Stimulated activated CD4-positive, alpha-beta T cell treated with anti-CD3 and anti-CD28 coated beads, Interleukin-1b, Interleukin-23, amount 100 ng/mL, for 24 hours (primary cell): Measurements from ENCODE around the gene OPCML.

Experiments
- DNase-seq, 4 experiments: peaks; one replicate each; pipeline ENCODE4 v3.0.0-alpha.2; 2020; ENCODE audit warnings: low read depth in 4 of 4, low spot score in 1 of 4

Gene OPCML

DNA sequence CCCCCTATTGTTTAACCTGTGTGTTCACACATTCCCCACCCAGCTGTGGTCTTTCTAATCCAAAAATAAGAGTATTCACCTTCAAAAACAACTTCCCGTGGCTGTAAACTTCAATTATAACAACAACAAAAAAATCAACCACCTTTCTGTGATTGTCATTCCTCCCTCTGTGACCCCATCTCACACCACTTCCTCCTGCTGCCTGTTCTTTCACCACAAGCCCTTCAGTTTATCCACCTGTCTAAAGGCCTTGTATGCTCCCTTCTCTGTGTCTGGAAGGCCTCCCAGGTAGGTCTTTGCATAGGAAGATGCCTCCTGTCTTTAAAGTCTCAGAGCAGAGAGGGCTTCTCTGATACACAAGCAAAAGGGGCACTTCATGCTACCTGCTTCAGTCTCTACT, 707.7 kb downstream of the OPCML start:
- no peak for DNase-seq

DNA sequence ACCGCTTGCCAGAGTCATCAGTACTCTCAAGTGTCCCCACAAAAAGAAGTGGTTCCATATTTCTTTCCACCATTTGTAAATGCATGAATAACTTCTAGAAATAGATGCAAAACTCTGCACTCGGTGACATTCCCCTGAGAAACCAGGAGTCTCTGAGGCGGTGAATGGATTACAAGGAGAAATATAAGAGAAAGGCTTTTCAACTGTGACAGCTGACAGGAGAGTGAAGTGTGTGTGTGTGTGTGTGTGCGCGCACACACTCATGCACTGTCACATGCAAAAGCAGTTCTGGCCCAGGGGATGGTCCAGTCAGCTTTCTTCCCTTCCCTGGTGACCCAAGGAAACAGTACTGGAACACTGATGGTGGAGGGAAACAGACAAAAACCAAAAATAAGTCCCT, 710.0 kb downstream of the OPCML start:
- DNase-seq = no peak

DNA sequence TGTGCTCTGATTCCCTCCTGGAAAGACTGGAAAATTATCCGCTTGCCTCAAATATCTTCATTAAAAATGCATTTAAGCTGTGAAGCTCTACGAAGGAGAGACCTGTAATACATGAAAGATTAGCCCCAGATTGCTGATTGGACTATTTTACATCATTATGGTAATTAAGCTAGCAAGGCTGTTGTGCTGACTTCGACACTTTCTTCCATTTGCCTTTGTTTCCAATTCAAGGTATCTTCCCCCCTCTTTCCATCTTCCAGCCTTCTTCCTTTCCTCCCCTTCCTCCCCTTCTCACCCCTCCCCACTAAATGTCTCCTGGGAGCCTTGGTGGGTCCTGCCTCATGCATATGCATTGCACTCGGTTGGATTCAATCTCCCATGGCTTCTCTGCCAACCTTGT, 710.8 kb downstream of the OPCML start:
- no peak for DNase-seq

DNA sequence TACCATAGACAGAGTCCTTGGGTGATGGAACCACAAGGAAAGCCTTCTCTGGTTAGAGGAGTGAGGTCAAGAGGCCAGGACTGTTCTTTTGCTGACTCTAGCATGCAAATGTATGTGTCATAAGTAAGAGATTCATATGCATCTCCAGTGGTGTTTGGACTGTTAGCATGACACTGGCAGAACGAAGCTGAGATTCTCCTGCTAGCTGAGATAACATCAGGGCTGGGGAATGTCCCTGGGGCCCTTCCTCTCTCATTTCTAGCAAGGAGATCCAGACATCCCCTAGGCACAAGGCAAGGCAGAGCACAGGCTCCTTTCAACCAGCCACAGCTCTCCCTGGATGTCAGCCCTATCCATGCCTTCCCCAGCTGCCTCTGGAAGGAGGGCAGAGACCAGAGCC, 711.3 kb downstream of the OPCML start:
- DNase-seq = no peak

DNA sequence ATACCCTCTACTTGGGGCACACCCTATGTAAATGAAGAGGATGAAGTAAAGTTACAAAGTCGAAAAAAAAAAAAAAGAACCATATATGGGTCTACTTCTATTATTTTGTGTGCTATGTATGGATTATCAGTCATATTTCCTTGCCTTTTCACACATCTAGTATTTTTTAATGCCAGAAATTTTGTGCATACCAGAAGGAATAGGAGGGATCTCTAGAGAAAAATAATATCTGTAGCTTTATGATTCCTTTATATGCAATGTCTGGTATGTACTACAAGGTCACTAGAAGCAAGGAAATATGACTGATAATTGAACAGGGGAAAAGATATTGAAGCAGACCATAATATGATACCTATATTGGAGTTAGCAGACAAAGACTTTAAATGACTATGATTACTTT, 713.4 kb downstream of the OPCML start:
- no peak for DNase-seq

DNA sequence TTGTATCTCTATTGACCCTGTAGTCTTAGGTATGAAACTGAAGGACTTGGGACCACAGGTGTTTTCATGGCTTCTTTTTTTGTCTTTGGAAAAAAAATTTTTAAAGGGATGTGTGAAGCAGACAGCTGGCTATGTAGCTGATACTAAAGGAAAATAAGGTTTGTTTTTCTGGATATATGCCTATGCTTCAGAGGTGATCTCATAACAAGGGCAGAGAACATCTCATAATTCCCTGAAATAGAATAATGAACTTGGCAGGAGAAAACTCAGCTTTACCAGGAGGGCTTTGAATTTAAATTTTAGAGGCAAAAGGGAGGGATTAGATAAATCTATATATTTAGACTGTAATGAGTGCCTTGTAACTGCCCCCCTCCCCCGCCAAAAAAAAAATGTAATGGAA, 714.9 kb downstream of the OPCML start:
- no peak for DNase-seq

DNA sequence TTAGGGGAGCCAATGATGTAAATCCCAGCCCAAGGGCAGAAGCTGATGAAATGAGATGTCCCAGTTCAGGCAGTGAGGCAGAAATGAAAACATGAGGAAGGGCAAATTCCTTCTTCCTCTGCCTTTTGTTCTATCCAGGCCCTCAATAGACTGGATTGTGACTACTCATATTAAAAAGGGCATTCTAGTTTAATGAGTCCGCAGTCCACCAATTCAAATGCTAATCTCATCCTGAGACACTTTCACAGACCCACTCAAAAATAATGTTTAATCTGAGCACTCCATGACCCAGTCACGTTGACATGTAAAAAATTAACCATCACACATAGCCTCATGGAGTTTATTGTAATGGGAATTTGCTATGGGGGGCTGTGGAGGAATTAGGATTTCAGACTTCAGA, 717.9 kb downstream of the OPCML start:
- DNase-seq = no peak

DNA sequence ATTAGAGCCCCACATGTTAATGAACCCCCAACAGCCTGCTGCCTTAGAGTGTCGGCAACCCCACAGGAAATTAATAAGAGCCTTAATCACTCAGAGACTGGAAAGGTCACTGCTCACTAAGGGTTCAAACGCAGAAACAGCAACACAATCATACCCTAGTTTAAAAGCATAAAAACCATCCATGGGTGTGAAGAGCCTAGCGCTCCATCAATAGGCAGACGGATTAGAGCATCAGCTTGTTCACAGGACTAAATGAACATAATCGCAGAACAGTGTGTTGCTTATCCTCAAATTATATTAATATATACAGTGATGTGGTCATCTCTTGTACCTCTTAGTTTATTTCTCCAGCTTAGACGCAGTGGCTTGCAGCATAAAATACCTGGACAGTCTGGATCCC, 720.7 kb downstream of the OPCML start:
- no peak for DNase-seq

DNA sequence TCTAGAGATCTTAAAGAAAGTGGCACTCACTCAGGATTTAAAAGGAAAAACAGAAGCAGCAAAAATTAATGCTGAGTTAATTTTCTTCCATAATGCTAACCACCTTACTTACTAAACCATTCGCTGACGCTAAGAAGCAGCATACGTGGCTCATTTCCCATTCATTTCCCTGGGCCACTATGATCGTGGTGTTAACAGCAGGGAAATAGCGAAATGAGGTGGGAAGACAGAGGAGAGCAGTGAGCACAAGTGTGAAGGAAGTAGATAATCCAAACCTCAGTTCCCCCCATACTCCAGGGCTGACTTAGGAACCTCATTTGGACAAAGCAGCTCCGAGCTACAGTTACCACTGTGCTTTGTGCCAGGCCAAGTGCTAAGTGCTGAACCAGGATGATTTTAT, 723.2 kb downstream of the OPCML start:
- DNase-seq = no peak

DNA sequence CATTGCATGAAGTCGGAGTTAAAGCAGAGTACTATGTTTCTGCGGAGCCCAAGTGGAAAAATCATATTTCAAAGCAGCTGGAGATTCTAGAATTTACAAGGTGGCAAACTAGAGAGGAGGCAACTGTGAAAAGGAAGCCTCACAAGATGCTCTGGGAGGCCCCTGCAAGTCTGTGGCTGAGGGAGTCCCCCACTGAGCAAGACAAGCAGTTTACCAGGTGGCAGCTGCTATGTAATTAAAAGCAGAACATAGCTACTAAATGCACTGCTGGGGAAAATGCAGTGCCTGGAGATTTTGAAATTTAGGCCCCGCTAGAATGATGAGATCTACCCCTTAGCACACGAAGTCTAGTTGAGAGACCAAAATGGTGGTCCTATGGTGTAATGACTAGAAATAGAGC, 728.0 kb downstream of the OPCML start:
- no peak for DNase-seq

DNA sequence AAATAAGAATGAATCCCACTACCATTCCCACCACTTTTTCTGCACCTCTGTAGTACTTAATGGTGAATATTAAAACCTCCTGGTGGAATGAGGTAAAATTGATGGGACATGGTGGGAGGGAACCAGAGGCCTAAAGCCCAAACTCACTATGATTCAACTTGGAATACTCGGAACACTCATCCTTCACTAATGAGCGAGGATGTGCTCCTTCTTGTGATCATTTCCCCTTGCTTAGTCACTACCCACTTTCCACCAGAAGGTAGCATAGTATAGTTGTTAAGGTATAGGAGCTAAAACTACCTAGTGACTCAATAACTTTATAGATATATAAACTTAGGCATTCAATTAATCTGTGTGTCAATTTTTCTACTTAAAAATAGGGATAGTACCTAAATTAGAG, 728.9 kb downstream of the OPCML start:
- no peak for DNase-seq

DNA sequence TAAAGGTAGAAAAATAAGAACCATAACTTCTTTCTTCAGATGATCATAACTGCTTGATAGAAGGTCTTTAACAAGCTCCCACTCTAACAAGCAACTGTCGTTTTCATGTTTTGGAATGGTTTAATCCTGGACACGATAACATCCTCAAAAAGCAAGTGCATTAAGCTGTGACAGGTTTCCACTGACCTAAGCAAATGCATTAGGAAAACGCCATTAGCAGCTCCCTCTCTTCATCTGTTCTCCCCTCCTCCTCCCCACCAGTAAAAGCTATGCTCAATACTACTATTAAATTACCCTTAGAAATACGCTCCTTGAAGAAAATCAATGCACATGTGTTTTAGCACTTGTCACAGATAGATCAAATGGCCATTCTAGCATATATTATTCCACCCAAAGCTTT, 729.4 kb downstream of the OPCML start:
- no peak for DNase-seq

DNA sequence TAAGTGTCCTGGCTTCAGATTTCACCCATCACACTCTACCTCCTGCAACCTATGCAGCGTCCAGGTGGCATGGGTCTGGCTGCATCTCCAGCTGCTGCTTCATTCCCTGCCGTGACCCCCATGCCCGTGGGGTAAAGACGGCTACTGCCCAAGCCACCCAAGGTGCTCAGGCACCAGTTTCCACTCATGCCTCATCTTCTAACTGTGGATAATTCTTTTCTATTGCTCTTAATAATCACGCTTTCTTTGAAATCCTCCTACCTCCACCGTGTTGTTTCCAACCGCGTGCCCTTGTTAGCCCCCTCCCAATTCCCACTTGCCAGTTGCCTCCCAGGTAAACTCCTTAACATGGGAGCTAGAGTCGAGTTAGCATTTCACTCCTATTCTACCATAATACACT, 738.5 kb downstream of the OPCML start:
- no peak for DNase-seq

DNA sequence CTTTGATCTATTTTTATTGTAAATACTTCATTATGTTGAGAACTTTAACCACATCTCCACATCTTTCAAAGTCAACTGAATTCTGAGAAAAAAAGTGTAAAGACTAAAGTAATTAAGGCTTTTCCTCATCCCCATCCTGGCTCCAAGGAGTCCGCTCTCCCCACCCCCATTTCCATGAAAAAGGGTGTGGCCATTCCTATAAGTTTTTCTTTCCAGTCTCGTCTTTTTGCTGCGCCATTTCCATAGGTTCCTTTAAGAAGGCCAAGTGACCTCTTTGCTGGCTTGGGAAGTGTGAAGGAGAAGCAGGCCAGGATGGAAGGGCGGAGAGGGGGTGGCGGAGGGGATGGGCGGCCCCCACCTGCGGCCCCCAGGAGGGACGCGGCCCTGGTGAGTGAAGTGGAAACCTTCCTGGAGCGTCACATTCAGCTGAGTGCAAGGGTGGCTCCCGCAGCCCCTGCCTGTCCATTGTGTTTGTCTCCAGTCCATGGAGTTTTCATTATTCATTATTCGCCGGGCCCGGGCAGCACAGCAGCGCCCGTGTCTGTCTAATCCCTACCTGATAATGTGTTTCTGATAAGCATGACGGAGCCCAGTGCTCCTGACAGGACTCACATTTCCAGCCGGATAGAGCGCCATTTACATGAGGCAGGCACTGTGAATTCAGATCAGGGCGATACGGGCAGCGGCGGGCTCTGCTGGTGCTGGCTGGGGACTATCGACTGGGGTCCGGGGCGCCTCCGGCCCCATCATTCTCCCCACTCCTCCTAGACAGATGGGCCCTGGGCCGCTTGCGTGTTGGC, 739.8 kb downstream of the OPCML start:
- DNase-seq = no peak

DNA sequence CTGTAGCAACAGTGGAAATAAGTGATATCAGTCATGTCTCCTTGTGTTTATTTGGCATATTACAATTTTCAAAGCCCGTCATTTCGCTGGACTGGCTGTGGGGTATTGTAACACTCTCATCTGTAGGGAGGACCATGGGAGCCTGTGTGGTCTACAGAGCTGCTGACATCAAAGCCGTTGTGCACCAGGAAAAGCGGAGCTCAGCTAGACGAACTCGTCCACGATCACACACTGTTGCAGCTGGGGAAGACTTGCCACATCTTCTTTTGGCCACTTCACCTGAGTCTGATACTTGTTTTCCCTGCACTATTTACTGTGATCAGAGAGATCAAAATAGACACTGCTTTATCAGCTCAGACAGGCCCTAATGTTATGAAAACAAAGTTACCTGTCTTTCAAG, 741.3 kb downstream of the OPCML start:
- DNase-seq = no peak

DNA sequence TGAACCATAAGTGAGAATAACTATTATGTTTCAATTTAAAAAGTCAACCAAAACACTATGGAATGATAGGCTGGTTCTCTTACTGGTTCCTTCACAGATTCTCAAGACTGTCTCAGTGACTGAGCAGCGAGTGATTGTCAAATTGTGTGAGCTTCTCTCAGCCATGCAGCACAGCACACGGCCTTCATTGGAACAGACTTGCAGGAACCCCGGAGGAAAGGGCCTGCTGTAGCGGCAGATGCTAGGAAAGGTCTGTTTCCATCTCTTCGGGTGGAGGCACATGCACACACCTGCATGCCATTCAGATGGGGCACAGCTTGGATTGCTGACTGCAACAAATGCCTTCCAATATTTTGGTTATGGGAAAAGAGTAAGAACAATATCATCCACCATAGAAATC, 741.8 kb downstream of the OPCML start:
- DNase-seq = no peak

DNA sequence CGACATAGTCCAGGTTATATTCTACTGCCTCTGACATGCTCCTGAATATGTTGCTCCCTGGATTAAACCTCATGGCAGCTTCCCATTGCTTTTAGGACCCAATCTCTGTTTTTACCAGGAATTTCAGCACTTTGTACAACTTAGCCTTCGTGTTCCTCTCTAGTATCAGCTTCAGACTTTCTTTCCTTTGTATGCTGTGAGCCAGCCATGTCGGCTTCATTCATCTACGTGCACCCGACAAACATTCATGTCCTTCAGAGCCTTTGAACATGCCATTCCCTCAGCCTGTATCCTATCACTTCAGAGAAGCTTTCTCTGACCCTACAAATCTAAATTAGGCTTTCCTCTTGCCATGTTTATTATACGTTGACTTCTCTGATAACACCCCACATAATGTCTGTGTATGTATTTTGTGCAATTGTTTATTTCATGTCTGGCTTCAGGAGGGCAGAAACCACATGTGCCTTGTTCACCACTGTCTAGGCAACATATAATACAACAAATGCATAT, 743.4 kb downstream of the OPCML start:
- no peak for DNase-seq

DNA sequence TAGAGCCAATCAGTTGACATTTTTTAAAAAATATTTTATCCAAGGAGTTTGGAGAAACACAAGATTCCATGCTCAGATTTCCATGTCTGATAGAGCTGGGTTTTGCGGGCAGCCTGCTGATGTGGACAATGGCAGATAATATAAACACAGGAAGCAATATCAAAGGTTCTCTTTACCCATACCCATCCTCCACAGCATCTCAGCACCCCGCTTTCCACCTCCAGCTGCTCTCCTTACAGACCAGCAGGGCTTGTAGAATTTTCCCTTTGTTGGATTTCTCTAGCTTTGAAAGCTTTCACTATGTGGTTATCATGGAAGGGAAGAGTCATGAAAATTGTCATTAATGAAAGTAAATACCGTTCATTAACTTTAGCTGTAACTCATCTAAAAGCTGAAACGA, 746.4 kb downstream of the OPCML start:
- no peak for DNase-seq

DNA sequence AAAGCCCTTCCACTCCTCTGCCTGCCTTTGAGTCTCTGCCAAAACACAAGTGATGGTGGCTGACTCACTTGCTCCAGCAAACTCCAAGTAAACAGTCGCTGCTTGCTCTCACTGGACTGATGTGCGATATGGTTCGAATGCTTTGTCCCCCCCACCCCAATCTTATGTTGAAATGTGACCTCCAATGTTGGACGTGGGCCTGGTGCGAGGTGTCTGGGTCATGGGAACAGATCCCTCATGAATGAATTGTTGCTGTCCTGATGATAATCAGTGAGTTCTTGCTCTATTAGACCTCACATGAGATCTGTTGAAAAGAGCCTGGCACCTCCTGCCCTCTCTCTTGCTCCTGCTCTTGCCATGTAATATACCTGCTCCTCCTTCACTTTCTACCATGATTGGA, 747.9 kb downstream of the OPCML start:
- DNase-seq = no peak

DNA sequence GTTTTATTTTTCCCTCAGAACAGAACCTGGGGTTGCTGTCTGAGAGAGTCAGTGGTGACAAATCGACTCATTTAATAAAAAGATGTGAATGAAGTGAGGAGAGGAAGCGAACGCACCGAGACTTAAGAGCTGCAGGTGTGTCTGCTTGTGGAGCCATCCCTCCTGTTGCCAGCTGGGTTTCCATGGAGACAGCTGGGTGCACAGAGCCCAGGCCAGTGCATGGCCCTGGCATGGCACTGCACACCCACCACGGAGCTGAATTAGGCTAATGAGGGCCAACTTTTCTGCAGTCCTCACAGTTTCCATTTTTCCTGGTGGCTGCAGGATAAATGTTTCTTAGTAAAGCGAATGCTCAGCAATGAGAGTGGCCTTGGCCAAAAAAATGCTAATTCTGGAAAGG, 750.2 kb downstream of the OPCML start:
- DNase-seq = no peak

DNA sequence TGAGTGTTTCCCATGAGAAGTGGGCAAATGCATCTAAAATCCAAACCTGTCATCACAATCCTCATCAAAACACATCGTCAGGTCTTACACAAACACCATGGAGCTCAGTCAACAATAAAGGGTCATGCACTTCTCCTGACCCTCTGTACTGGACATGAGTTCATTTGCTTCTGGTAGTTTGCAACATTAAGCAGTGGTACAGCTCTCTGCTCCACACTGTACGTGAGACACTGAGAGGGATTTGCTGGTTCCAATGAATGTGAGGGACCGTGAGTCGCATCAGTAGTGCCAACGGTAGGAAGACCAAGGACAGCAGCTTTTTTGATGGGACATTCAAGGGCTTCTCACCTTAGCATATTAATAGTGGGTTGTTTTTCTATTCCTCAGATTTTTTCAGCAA, 752.3 kb downstream of the OPCML start:
- no peak for DNase-seq

DNA sequence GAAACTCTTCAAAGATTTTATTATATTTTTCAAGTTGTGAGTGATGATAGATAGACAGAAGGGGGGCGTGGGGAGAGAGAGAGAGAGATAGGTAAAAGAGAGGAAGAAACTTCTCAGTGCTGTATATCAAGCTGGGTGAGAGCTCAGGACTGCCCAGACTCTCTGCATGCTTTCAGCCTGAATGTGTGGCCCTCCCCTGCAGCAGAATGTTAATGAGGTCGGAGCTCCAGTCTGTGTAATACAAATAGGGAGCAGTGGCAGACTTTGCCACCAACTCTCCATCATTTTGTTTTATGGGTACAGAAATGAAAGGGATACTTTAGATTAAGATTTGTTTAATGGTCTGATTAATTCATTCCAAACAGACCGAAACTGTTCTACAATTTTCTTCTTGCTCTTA, 752.8 kb downstream of the OPCML start:
- DNase-seq = no peak
